K562 (cell line): ENCODE data around the gene TYRP1. TPM values are rescaled to one million over a fixed set of nuclear protein-coding genes. Genes with fewer than 3 reads are reported as not detected.

Experiments used
- FUS ChIP-seq: fragments of 200-400 bp; formaldehyde crosslinking; optimal IDR thresholded peaks from 2 replicates; pipeline ENCODE3; 2017; ENCODE audit warnings: low read depth, low read length
- TBP ChIP-seq: optimal IDR thresholded peaks from 2 replicates; pipeline ENCODE3; 2011; ENCODE audit warnings: low read depth, low read length, improper control_type of control experiment
- ZNF561 ChIP-seq: fragments of 450-650 bp; formaldehyde crosslinking; conservative IDR thresholded peaks from 2 replicates; pipeline ENCODE4 v1.4.0; 2020; ENCODE audit warnings: mild to moderate bottlenecking, moderate library complexity
- ZSCAN32 ChIP-seq: fragments of 450-650 bp; formaldehyde crosslinking; IDR thresholded peaks from 2 replicates; pipeline ENCODE4 v1.4.0; 2020; ENCODE audit warnings: mild to moderate bottlenecking, moderate library complexity
- polyA plus RNA-seq, 8 experiments: library from polyadenylated mRNA; depleted of rRNA in 4 of 8; stranded (reverse) in 5 of 8; unstranded in 3 of 8; fragments of >200 nt; fragmentation: Nextera tagmentation in 2 of 8; fragmentation: Illumina TruSeq in 1 of 8; extraction: Ambion mirVana in 2 of 8; extraction: Trizol in 1 of 8; gene quantifications; 2 replicates each; pipeline versions ENCODE4 v1.2.1 to v1.2.3, GENCODE V29; 2011 to 2014; ENCODE audit warnings: inconsistent platforms in 1 of 8, missing spikeins in 1 of 8
- total RNA-seq, 7 experiments: library from RNA; depleted of rRNA in 6 of 7; stranded (reverse); fragments of >200 nt in 6 of 7; fragmentation: Illumina TruSeq in 2 of 7; extraction: Trizol in 2 of 7; gene quantifications; 2 replicates each; pipeline versions ENCODE4 v1.2.1 to v1.2.3, GENCODE V29; 2011 to 2021; ENCODE audit warnings: low replicate concordance in 1 of 7
- TF ChIP-seq, protein P1 (sequence below): fragments of 250-450 bp; sonication (Bioruptor Pico); IDR thresholded peaks from 2 replicates; pipeline ENCODE4 v1.5.0; 2021; ENCODE audit warnings: mild to moderate bottlenecking, moderate library complexity
- TF ChIP-seq, protein P2 (sequence below): fragments of 450-650 bp; IDR thresholded peaks from 2 replicates; pipeline ENCODE4 v1.6.1; 2016; ENCODE audit warnings: antibody characterized with exemption
- TF ChIP-seq, protein P3 (sequence below): fragments of 150-350 bp; conservative IDR thresholded peaks from 2 replicates; pipeline ENCODE4 v1.6.1; 2014; ENCODE audit warnings: low read length
- TF ChIP-seq, protein P4 (sequence below): fragments of 450-650 bp; IDR thresholded peaks from 2 replicates; pipeline ENCODE4 v1.7.1; 2018; ENCODE audit warnings: mild to moderate bottlenecking, low read depth; ENCODE audit not compliant: partially characterized antibody

The TYRP1 gene
- total and polyA plus RNA-seq, 9 of the 15 experiments (the other 6 are each of a cell fraction or from before 2014, with no cell fraction given) = not detected

DNA sequence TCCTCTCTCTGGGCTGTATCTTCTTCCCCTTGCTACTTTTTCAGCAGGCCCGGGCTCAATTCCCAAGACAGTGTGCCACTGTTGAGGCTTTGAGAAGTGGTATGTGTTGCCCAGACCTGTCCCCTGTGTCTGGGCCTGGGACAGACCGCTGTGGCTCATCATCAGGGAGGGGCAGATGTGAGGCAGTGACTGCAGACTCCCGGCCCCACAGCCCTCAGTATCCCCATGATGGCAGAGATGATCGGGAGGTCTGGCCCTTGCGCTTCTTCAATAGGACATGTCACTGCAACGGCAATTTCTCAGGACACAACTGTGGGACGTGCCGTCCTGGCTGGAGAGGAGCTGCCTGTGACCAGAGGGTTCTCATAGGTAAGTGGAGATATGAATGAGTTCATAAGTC is 828 bp downstream of the TYRP1 start (continued):
- TF ChIP-seq, protein P1, sequence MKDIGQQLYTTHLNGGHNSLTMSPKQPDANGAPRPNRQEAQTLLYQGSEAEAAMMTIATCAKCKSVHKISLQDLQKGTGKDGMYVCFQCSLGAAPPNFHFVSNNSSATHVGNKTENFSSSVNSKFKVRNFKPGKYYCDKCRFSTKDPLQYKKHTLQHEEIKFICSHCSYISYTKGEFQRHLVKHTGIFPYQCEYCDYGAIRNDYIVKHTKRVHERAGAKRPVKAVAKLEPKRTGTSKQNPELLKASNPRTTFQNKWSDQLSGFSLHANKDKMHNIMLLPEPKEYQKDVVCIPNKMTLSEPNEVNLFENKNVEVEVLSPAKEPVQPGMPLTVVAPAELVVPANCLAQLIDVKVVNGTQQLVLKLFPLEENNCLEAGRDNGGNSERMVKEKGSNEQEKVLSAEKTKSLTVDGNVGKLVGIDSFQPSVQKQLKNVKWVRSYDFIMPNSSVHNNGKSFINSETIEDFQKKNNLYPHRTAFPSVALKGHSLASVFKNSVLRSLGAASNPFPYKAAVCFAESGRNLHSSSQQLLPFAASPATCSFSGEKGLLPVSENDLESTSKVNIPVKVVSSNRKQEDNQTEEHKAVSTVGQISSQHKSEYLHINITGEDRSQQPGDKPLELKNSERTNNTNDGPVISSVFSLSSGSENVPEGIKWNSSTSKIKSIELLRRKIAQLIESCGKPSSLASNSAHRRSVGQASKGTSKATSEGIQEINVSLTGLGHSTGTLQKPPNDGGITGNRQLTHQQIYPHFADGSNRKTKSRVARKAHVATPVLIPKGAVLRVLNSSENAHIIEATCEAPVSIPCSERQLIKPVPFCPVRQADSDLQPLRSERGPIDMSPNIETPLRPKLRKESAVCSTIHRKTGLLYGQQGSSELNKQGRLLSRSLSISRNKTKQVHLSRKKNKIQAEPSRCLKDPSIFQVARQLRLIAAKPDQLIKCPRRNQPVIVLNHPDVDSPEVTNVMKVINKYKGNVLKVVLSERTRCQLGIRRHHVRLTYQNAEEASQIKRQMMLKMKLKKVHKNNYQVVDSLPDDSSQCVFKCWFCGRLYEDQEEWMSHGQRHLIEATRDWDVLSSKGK (CRISPR knock-in tag) = no peak
- TF ChIP-seq ZSCAN32 (CRISPR knock-in tag) = no peak
- TF ChIP-seq, protein P2, sequence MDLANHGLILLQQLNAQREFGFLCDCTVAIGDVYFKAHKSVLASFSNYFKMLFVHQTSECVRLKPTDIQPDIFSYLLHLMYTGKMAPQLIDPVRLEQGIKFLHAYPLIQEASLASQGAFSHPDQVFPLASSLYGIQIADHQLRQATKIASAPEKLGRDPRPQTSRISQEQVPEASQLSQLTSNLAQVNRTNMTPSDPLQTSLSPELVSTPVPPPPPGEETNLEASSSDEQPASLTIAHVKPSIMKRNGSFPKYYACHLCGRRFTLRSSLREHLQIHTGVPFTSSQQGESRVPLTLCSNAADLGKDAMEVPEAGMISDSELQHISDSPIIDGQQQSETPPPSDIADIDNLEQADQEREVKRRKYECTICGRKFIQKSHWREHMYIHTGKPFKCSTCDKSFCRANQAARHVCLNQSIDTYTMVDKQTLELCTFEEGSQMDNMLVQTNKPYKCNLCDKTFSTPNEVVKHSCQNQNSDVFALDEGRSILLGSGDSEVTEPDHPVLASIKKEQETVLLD = no peak
- TF ChIP-seq FUS = no peak
- TF ChIP-seq, protein P3, sequence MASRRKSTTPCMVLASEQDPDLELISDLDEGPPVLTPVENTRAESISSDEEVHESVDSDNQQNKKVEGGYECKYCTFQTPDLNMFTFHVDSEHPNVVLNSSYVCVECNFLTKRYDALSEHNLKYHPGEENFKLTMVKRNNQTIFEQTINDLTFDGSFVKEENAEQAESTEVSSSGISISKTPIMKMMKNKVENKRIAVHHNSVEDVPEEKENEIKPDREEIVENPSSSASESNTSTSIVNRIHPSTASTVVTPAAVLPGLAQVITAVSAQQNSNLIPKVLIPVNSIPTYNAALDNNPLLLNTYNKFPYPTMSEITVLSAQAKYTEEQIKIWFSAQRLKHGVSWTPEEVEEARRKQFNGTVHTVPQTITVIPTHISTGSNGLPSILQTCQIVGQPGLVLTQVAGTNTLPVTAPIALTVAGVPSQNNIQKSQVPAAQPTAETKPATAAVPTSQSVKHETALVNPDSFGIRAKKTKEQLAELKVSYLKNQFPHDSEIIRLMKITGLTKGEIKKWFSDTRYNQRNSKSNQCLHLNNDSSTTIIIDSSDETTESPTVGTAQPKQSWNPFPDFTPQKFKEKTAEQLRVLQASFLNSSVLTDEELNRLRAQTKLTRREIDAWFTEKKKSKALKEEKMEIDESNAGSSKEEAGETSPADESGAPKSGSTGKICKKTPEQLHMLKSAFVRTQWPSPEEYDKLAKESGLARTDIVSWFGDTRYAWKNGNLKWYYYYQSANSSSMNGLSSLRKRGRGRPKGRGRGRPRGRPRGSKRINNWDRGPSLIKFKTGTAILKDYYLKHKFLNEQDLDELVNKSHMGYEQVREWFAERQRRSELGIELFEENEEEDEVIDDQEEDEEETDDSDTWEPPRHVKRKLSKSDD = no peak
- TF ChIP-seq, protein P4, sequence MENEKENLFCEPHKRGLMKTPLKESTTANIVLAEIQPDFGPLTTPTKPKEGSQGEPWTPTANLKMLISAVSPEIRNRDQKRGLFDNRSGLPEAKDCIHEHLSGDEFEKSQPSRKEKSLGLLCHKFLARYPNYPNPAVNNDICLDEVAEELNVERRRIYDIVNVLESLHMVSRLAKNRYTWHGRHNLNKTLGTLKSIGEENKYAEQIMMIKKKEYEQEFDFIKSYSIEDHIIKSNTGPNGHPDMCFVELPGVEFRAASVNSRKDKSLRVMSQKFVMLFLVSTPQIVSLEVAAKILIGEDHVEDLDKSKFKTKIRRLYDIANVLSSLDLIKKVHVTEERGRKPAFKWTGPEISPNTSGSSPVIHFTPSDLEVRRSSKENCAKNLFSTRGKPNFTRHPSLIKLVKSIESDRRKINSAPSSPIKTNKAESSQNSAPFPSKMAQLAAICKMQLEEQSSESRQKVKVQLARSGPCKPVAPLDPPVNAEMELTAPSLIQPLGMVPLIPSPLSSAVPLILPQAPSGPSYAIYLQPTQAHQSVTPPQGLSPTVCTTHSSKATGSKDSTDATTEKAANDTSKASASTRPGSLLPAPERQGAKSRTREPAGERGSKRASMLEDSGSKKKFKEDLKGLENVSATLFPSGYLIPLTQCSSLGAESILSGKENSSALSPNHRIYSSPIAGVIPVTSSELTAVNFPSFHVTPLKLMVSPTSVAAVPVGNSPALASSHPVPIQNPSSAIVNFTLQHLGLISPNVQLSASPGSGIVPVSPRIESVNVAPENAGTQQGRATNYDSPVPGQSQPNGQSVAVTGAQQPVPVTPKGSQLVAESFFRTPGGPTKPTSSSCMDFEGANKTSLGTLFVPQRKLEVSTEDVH = no peak
- no peak for TF ChIP-seq TBP
- TF ChIP-seq ZNF561 (CRISPR knock-in tag) = no peak
